B cell (primary cell): ENCODE measurements around the gene CD226. TPM values are rescaled to one million over a fixed set of nuclear protein-coding genes. Genes with fewer than 3 reads are reported as not detected.

Experiments
- ATAC-seq: fragments of 200-7000 bp; cut with Tn5 transposase; one replicate; pipeline ENCODE4 v1.10.0; 2021; ENCODE audit warnings: low read depth, mild to moderate bottlenecking, moderate number of reproducible peaks, moderate library complexity
- CTCF ChIA-PET: fragments of 350-600 bp; sonication (Branson Sonifier 250); formaldehyde crosslinking; loops from one replicate; lab custom pipeline; 2021; ENCODE audit warnings: antibody characterized with exemption, inconsistent platforms; lab: Charles Lee
- POLR2A ChIA-PET: fragments of 350-600 bp; sonication (Branson Sonifier 250); formaldehyde crosslinking; loops from one replicate; lab custom pipeline; 2021; ENCODE audit warnings: antibody characterized with exemption; lab: Charles Lee
- DNase-seq: peaks from one replicate; pipeline ENCODE4 v3.0.0; 2013
- H2AFZ ChIP-seq: 2 replicates; pipeline ENCODE4 v1.6.1; 2012; ENCODE audit warnings: mild to moderate bottlenecking, low read depth, low read length; ENCODE audit not compliant: insufficient read depth, poor library complexity, severe bottlenecking
- H3K27ac ChIP-seq, 2 donors: 1 replicate in 1 of 2; 2 replicates in 1 of 2; pipeline ENCODE4 v1.5.1; 2012 to 2013; ENCODE audit warnings: low read length in 2 of 2, mild to moderate bottlenecking in 2 of 2, moderate library complexity in 1 of 2
- H3K27me3 ChIP-seq, 4 experiments: fragments of 200-600 bp in 1 of 4; sonication (generic) in 1 of 4; replicated peaks in 1 of 4; 1 replicate in 2 of 4; 2 replicates in 2 of 4; pipeline versions ENCODE4 v1.6.1 to v1.7.0; 2013 to 2016; ENCODE audit warnings: low read length in 3 of 4, mild to moderate bottlenecking in 2 of 4, mixed read lengths in 1 of 4, moderate library complexity in 1 of 4; ENCODE audit not compliant: insufficient read depth in 4 of 4, control insufficient read depth in 3 of 4; ENCODE audit errors: control extremely low read depth in 1 of 4
- H3K36me3 ChIP-seq, 2 experiments: replicated peaks in 1 of 2; 1 replicate in 1 of 2; 2 replicates in 1 of 2; pipeline versions ENCODE4 v1.6.1 to v1.7.1; 2013; ENCODE audit warnings: low read length in 1 of 2; ENCODE audit not compliant: insufficient read depth in 2 of 2, control insufficient read depth in 1 of 2; ENCODE audit errors: control extremely low read depth in 1 of 2, extremely low read depth in 1 of 2
- H3K4me1 ChIP-seq, 2 donors: fragments of 200-600 bp in 1 of 2; sonication (generic) in 1 of 2; 1 replicate in 1 of 2; 2 replicates in 1 of 2; pipeline versions ENCODE4 v1.5.1 to v1.6.1; 2013 to 2017; ENCODE audit warnings: low read length in 2 of 2; ENCODE audit not compliant: control insufficient read depth in 2 of 2, insufficient read depth in 2 of 2
- H3K4me2 ChIP-seq: replicated peaks from 2 replicates; pipeline ENCODE3; 2012; ENCODE audit warnings: mild to moderate bottlenecking, low read depth, low read length; ENCODE audit not compliant: poor library complexity, severe bottlenecking
- H3K4me3 ChIP-seq, 5 experiments: fragments of 200-600 bp in 1 of 5; sonication (generic) in 1 of 5; 1 replicate in 3 of 5; 2 replicates in 2 of 5; pipeline versions ENCODE4 v1.5.1 to v1.7.0; 2011 to 2016; ENCODE audit warnings: low read length in 4 of 5, mild to moderate bottlenecking in 4 of 5, low read depth in 2 of 5, control low read depth in 1 of 5, moderate library complexity in 1 of 5; ENCODE audit not compliant: insufficient read depth in 1 of 5; ENCODE audit errors: control extremely low read depth in 1 of 5, extremely low read depth in 1 of 5
- H3K79me2 ChIP-seq: fragments of 200-600 bp; sonication (generic); one replicate; pipeline ENCODE4 v1.6.0; 2016; ENCODE audit warnings: low read length; ENCODE audit not compliant: control insufficient read depth, insufficient read depth
- H3K9ac ChIP-seq: fragments of 200-600 bp; sonication (generic); 2 replicates; pipeline ENCODE4 v1.6.1; 2017; ENCODE audit warnings: mild to moderate bottlenecking, low read length, moderate library complexity
- H3K9me3 ChIP-seq, 3 donors: one replicate each; pipeline versions ENCODE4 v1.6.1 to v1.7.1; 2013; ENCODE audit warnings: low read length in 2 of 3; ENCODE audit not compliant: control insufficient read depth in 2 of 3, insufficient read depth in 1 of 3; ENCODE audit errors: control extremely low read depth in 1 of 3
- H4K20me1 ChIP-seq: 2 replicates; pipeline ENCODE4 v1.6.0; 2012; ENCODE audit warnings: mild to moderate bottlenecking, low read length; ENCODE audit not compliant: insufficient read depth, control insufficient read depth, poor library complexity, severe bottlenecking
- H3K27ac Mint-ChIP-seq: one replicate; pipeline ENCODE4 v1.8.0; 2021; ENCODE audit warnings: mixed read lengths
- H3K27me3 Mint-ChIP-seq: one replicate; pipeline ENCODE4 v1.8.0; 2021; ENCODE audit warnings: mixed read lengths
- H3K4me1 Mint-ChIP-seq: one replicate; pipeline ENCODE4 v1.8.0; 2021; ENCODE audit warnings: mixed read lengths
- H3K4me3 Mint-ChIP-seq: one replicate; pipeline ENCODE4 v1.8.0; 2021; ENCODE audit warnings: mixed read lengths
- H3K9me3 Mint-ChIP-seq: one replicate; pipeline ENCODE4 v1.8.0; 2022; ENCODE audit warnings: mixed read lengths; ENCODE audit not compliant: insufficient read depth
- EZH2 ChIP-seq: IDR thresholded peaks from 2 replicates; pipeline ENCODE4 v1.6.1; 2012; ENCODE audit warnings: borderline replicate concordance, low read depth, mild to moderate bottlenecking, moderate library complexity, low read length; ENCODE audit not compliant: insufficient read depth, poor library complexity, severe bottlenecking
- WGBS: methylation state at CpG from one replicate; pipeline ENCODE4 v1.1.5; 2013; ENCODE audit warnings: missing lambda C conversion rate; ENCODE audit not compliant: insufficient coverage; 5-methylcytosine and 5-hydroxymethylcytosine counted together
- intact Hi-C: fragments of 100-400 bp; cut with micrococcal nuclease; formaldehyde crosslinking; loops from one replicate; pipeline ENCODE4 v1.10.0; 2022
- polyA plus RNA-seq: library from polyadenylated mRNA; depleted of rRNA; stranded (reverse); fragments of >200 nt; gene quantifications from 2 replicates; pipeline ENCODE4 v1.2.3, GENCODE V29; 2012
- total RNA-seq, 2 donors: library from RNA; stranded (reverse); fragments of 120-200 nt in 1 of 2; gene quantifications; 1 replicate in 1 of 2; 2 replicates in 1 of 2; pipeline versions ENCODE4 v1.2.3 to v1.2.4, GENCODE V29; 2013 to 2022
- TF ChIP-seq, protein P1 (sequence below): fragments of 200-600 bp; IDR thresholded peaks from one replicate; pipeline ENCODE4 v1.8.0; 2022; ENCODE audit warnings: antibody characterized with exemption, mild to moderate bottlenecking

CD226 gene
- total and polyA plus RNA-seq, 2 donors (not counting 1 experiment from before 2014, with no cell fraction given) = 0.78 to 2.6 TPM

- ChIA-PET POLR2A (no interaction called here), CTCF (no interaction called here)
- DNase-seq (no peak), ATAC-seq (no peak)
- H3K27me3 Mint-ChIP-seq = no peaks in the 10 kb centered on the region
- H3K79me2 ChIP-seq = no peaks in the 10 kb centered on the region
- no peaks in the 10 kb centered on the region for H3K4me1 Mint-ChIP-seq
- H3K4me3 ChIP-seq = no peak overlapping the region
- H3K4me2 ChIP-seq = no peak overlapping the region
- no peak overlapping the region for H3K4me3 Mint-ChIP-seq
- H3K4me1 ChIP-seq = no peaks in the 10 kb centered on the region
- H3K9me3 ChIP-seq = no peaks in the 10 kb centered on the region
- H2AFZ ChIP-seq = no peak overlapping the region
- H3K27ac Mint-ChIP-seq = no peak overlapping the region
- no CpG with 5 or more reads among the region's 1 CpG for WGBS
- H3K36me3 ChIP-seq = no peaks in the 10 kb centered on the region
- H4K20me1 ChIP-seq = no peaks in the 10 kb centered on the region
- H3K9ac ChIP-seq = no peak overlapping the region
- H3K27ac ChIP-seq = no peak overlapping the region
- intact Hi-C loops = no loop called here
- H3K27me3 ChIP-seq = no peaks in the 10 kb centered on the region
- H3K9me3 Mint-ChIP-seq = no peaks in the 10 kb centered on the region
- TF ChIP-seq, protein P1, sequence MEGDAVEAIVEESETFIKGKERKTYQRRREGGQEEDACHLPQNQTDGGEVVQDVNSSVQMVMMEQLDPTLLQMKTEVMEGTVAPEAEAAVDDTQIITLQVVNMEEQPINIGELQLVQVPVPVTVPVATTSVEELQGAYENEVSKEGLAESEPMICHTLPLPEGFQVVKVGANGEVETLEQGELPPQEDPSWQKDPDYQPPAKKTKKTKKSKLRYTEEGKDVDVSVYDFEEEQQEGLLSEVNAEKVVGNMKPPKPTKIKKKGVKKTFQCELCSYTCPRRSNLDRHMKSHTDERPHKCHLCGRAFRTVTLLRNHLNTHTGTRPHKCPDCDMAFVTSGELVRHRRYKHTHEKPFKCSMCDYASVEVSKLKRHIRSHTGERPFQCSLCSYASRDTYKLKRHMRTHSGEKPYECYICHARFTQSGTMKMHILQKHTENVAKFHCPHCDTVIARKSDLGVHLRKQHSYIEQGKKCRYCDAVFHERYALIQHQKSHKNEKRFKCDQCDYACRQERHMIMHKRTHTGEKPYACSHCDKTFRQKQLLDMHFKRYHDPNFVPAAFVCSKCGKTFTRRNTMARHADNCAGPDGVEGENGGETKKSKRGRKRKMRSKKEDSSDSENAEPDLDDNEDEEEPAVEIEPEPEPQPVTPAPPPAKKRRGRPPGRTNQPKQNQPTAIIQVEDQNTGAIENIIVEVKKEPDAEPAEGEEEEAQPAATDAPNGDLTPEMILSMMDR = no peak
- no peak for TF ChIP-seq EZH2
Observed at GRCh38 chr18:69830189-69830588, 117.5 kb downstream of the CD226 start.

- H3K36me3 ChIP-seq = no peaks in the 10 kb centered on the region
- Mint-ChIP-seq H3K9me3 (no peaks in the 10 kb centered on the region), H3K4me1 (no peaks in the 10 kb centered on the region), H3K27me3 (no peaks in the 10 kb centered on the region), H3K27ac (no peak overlapping the region), H3K4me3 (no peak overlapping the region)
- no peak for DNase-seq
- TF ChIP-seq, protein P1 = no peak
- TF ChIP-seq EZH2 = no peak
- no CpG with 5 or more reads among the region's 4 CpGs for WGBS
- H3K9me3 ChIP-seq = peaks cover 0 to 4% (median 0%) of the 10 kb centered on the region in 3 donors
- POLR2A ChIA-PET = no interaction called here
- no peaks in the 10 kb centered on the region for H4K20me1 ChIP-seq
- no peaks in the 10 kb centered on the region for H3K4me1 ChIP-seq
- H2AFZ ChIP-seq = no peak overlapping the region
- no peak overlapping the region for H3K4me2 ChIP-seq
- H3K27me3 ChIP-seq = no peaks in the 10 kb centered on the region
- CTCF ChIA-PET = no interaction called here
- H3K79me2 ChIP-seq = no peaks in the 10 kb centered on the region
- H3K27ac ChIP-seq = no peak overlapping the region
- intact Hi-C loops = no loop called here
- H3K9ac ChIP-seq = no peak overlapping the region
- no peak overlapping the region for H3K4me3 ChIP-seq
- no peak for ATAC-seq
Observed at GRCh38 chr18:69820538-69820937, 127.1 kb downstream of the CD226 start.
